ENCODE measurements around the gene CGB1. TPM values are rescaled to one million over a fixed set of nuclear protein-coding genes. Genes with fewer than 3 reads are reported as not detected.
A peak's percentile ranks its signal among the peaks of the same experiment; 100 is the strongest.
"Not testable (repeated sequence)": the region's sequence is repeated elsewhere in the genome, so short reads cannot be mapped to it uniquely, and the experiment has no call there.

The CGB1 gene
- total RNA-seq (2013; cell fraction: nucleolus; rRNA removed): not detected in 2 replicates
- not detected in 2 replicates for total RNA-seq (2014; rRNA removed)
- not detected in 2 replicates for total RNA-seq (2014; rRNA removed; fragmentation: Illumina TruSeq; extraction: Trizol)
- not detected in 2 replicates for total RNA-seq (2021)
- not detected for polyA plus RNA-seq (2011; ENCODE audit: low read depth)
- not detected in 2 replicates for polyA plus RNA-seq (2011; rRNA removed)
- not detected in 2 replicates for polyA plus RNA-seq (2011; cell fraction: cytosol; rRNA removed)
- not detected in 2 replicates for polyA plus RNA-seq (2011; cell fraction: nucleus; rRNA removed)
- not detected in 2 replicates for polyA plus RNA-seq (2012)
- polyA plus RNA-seq (2014; fragmentation: Illumina TruSeq; extraction: Trizol): not detected in 2 replicates
- polyA plus RNA-seq (2014; fragmentation: Nextera tagmentation; extraction: Ambion mirVana): not detected
- polyA plus RNA-seq (2014; rRNA removed): not detected in 2 replicates
- polyA plus RNA-seq (2016; fragmentation: Nextera tagmentation; extraction: Ambion mirVana): not detected
- polyA minus RNA-seq (2011; rRNA and poly(A)+ RNA removed): not detected in 2 replicates
- polyA minus RNA-seq (2011; cell fraction: cytosol; rRNA and poly(A)+ RNA removed): not detected in 2 replicates
- not detected in 2 replicates for polyA minus RNA-seq (2011; cell fraction: nucleus; rRNA and poly(A)+ RNA removed)
- Bru-seq, nascent RNA: not detected
- BruChase-seq, experiment 1, labeled RNA remaining after a 6-hour chase: not detected
- not detected for BruChase-seq, experiment 2, labeled RNA remaining after a 2-hour chase
- long read RNA-seq, experiment 1: 0 reads
- long read RNA-seq, experiment 2: 0 reads

DNA sequence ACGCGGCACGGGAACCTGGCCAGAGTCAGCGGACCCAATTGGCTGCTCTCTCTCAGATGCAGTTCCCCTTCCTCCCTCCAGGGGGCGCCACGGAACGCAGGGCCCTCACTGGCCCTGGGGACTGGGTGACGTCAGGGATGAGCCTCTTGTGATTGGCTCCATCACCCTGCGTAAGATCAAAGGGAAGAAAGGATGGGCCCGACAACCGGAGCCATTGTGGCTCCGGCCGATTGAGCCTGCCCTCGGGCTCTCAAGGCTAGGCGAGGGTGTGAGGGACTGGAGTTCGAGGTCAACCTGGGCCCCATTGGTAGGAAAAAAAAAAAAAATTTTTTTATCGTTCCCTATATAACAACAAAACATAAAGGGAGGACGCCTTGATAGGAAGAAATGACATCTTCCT, at the start of gene CGB1:
CGB1 (minus strand) TSS at position 81 of the 400 bp plus-strand sequence. CDS start 184 bp downstream, outside the sequence.
- H3K4me1 ChIP-seq (ENCODE audit: control insufficient read depth, insufficient read depth, low read length); H2AFZ ChIP-seq (ENCODE audit: control insufficient read depth, low read depth, low read length); H3K27me3 ChIP-seq (replicated peaks in 1 of 2; ENCODE audit: control insufficient read depth in 2 of 2, insufficient read depth in 2 of 2, low read length in 1 of 2); SMC1A ChIA-PET (ENCODE audit: uncharacterized antibody, unreplicated experiment); intact Hi-C loops (cut with micrococcal nuclease; ENCODE audit: unreplicated experiment); FAIRE-seq; H3K36me3 ChIP-seq (ENCODE audit: control insufficient read depth in 2 of 2, insufficient read depth in 2 of 2, low read length in 1 of 2); H3K4me3 ChIP-seq; H4K20me1 ChIP-seq (ENCODE audit: control insufficient read depth, insufficient read depth); RAD21 ChIA-PET (ENCODE audit: unreplicated experiment); BruUV-seq (replicated peaks); in situ Hi-C loops (cut with MboI); H3K27ac ChIP-seq (ENCODE audit: control insufficient read depth, insufficient read depth); H3K9me3 ChIP-seq (replicated peaks; ENCODE audit: control insufficient read depth, insufficient read depth, low read length); H3K9ac ChIP-seq (ENCODE audit: control insufficient read depth, insufficient read depth, low read length); H3K79me2 ChIP-seq (ENCODE audit: control insufficient read depth, insufficient read depth, low read length); H3K4me2 ChIP-seq (ENCODE audit: control insufficient read depth, insufficient read depth); POLR2A ChIA-PET; CTCF ChIA-PET; DNase-seq (ENCODE audit: low read depth, low spot score): not testable (repeated sequence)
- 0 out of 3 replicates have a peak, but pooled peaks have one; percentile 19 for ATAC-seq
- WGBS (ENCODE audit: insufficient coverage, insufficient replicate concordance, low lambda C conversion rate, missing lambda C conversion rate): 37% methylated on average over 18 of the region's 18 CpGs
- TF ChIP-seq CREM (IDR thresholded peaks at IDR 0.05; ENCODE audit: low read depth) (0 out of 2 replicates have a peak, but pooled peaks have one; percentile 21), NFYB (IDR thresholded peaks at IDR 0.05; ENCODE audit: insufficient read depth, low read depth, low read length) (0 out of 2 replicates have a peak, but pooled peaks have one; percentile 20)
- TF ChIP-seq, protein P1, sequence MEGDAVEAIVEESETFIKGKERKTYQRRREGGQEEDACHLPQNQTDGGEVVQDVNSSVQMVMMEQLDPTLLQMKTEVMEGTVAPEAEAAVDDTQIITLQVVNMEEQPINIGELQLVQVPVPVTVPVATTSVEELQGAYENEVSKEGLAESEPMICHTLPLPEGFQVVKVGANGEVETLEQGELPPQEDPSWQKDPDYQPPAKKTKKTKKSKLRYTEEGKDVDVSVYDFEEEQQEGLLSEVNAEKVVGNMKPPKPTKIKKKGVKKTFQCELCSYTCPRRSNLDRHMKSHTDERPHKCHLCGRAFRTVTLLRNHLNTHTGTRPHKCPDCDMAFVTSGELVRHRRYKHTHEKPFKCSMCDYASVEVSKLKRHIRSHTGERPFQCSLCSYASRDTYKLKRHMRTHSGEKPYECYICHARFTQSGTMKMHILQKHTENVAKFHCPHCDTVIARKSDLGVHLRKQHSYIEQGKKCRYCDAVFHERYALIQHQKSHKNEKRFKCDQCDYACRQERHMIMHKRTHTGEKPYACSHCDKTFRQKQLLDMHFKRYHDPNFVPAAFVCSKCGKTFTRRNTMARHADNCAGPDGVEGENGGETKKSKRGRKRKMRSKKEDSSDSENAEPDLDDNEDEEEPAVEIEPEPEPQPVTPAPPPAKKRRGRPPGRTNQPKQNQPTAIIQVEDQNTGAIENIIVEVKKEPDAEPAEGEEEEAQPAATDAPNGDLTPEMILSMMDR (IDR thresholded peaks at IDR 0.05 in 2 of 3, conservative IDR thresholded peaks at IDR 0.05 in 1 of 3; ENCODE audit: control insufficient read depth in 2 of 3, extremely low read depth in 1 of 3, insufficient read depth in 1 of 3, low read depth in 3 of 3, low read length in 3 of 3): peak; percentile 15 to 47 (median 47)
